ENCODE measurements around the gene PRRX2. TPM values are rescaled to one million over a fixed set of nuclear protein-coding genes. Genes with fewer than 3 reads are reported as not detected.

The PRRX2 gene
- total and polyA plus RNA-seq, 9 of the 15 experiments (the other 6 are each of a cell fraction or from before 2014, with no cell fraction given): 0.21 TPM; not detected in 8

DNA sequence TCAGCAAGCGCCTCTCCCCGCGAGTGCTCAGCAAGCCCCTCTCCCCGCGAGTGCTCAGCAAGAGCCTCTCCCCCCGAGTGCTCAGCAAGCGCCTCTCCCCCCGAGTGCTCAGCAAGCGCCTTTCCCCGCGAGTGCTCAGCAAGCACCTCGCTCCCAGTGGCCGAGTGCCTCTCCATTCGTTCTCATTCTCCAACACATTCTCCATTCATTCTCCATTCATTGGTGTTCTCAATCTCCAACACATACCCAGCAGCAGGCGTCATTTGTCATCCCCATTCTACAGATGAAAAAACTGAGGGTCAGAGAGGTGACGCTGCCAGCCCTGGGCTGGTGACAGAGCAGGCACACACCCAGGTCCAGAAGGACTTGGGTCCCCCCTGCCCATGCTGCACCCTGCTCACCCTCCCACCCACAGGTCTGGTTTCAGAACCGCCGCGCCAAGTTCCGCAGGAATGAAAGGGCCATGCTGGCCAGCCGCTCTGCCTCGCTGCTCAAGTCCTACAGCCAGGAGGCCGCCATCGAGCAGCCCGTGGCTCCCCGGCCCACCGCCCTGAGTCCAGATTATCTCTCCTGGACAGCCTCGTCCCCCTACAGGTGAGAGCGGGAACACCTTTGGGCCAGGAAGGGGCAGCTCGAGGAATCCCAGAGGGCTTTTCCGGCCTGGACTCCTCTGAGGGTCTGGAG, 54.9 kb downstream of the PRRX2 start (continued):
- TF ChIP-seq, protein P1, sequence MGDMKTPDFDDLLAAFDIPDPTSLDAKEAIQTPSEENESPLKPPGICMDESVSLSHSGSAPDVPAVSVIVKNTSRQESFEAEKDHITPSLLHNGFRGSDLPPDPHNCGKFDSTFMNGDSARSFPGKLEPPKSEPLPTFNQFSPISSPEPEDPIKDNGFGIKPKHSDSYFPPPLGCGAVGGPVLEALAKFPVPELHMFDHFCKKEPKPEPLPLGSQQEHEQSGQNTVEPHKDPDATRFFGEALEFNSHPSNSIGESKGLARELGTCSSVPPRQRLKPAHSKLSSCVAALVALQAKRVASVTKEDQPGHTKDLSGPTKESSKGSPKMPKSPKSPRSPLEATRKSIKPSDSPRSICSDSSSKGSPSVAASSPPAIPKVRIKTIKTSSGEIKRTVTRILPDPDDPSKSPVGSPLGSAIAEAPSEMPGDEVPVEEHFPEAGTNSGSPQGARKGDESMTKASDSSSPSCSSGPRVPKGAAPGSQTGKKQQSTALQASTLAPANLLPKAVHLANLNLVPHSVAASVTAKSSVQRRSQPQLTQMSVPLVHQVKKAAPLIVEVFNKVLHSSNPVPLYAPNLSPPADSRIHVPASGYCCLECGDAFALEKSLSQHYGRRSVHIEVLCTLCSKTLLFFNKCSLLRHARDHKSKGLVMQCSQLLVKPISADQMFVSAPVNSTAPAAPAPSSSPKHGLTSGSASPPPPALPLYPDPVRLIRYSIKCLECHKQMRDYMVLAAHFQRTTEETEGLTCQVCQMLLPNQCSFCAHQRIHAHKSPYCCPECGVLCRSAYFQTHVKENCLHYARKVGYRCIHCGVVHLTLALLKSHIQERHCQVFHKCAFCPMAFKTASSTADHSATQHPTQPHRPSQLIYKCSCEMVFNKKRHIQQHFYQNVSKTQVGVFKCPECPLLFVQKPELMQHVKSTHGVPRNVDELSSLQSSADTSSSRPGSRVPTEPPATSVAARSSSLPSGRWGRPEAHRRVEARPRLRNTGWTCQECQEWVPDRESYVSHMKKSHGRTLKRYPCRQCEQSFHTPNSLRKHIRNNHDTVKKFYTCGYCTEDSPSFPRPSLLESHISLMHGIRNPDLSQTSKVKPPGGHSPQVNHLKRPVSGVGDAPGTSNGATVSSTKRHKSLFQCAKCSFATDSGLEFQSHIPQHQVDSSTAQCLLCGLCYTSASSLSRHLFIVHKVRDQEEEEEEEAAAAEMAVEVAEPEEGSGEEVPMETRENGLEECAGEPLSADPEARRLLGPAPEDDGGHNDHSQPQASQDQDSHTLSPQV (IDR thresholded peaks at IDR 0.05): no peak
- no peak for TF ChIP-seq EHMT2 (IDR thresholded peaks at IDR 0.05)
- TF ChIP-seq KAT8 (IDR thresholded peaks at IDR 0.05; ENCODE audit: low read depth): no peak
- no peak for TF ChIP-seq NCOA4 (IDR thresholded peaks at IDR 0.05; ENCODE audit: partially characterized antibody)
- no peak for TF ChIP-seq RBM14 (IDR thresholded peaks at IDR 0.05; ENCODE audit: borderline replicate concordance, insufficient read depth, low read depth, low read length)
- TF ChIP-seq RHOXF2B (CRISPR knock-in tag; conservative IDR thresholded peaks at IDR 0.05): no peak
- TF ChIP-seq, protein P2, sequence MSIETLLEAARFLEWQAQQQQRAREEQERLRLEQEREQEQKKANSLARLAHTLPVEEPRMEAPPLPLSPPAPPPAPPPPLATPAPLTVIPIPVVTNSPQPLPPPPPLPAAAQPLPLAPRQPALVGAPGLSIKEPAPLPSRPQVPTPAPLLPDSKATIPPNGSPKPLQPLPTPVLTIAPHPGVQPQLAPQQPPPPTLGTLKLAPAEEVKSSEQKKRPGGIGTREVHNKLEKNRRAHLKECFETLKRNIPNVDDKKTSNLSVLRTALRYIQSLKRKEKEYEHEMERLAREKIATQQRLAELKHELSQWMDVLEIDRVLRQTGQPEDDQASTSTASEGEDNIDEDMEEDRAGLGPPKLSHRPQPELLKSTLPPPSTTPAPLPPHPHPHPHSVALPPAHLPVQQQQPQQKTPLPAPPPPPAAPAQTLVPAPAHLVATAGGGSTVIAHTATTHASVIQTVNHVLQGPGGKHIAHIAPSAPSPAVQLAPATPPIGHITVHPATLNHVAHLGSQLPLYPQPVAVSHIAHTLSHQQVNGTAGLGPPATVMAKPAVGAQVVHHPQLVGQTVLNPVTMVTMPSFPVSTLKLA (conservative IDR thresholded peaks at IDR 0.05): no peak
- no peak for TF ChIP-seq CSDE1 (IDR thresholded peaks at IDR 0.05)
- no peak for TF ChIP-seq ZNF707 (CRISPR knock-in tag; conservative IDR thresholded peaks at IDR 0.05)
- TF ChIP-seq ZC3H4 (CRISPR knock-in tag; IDR thresholded peaks at IDR 0.05; ENCODE audit: borderline replicate concordance): no peak
- no peak for TF ChIP-seq MED1 (CRISPR knock-in tag; IDR thresholded peaks at IDR 0.05; ENCODE audit: borderline replicate concordance)
- TF ChIP-seq NFXL1 (CRISPR knock-in tag; IDR thresholded peaks at IDR 0.05): no peak
- TF ChIP-seq SMC3 (conservative IDR thresholded peaks at IDR 0.05; ENCODE audit: insufficient read depth, low read depth, low read length): no peak
- no peak for TF ChIP-seq HNRNPLL (IDR thresholded peaks at IDR 0.05; ENCODE audit: low read depth, low read length, poor library complexity, severe bottlenecking)

All from K562 (cell line).